A204.1 (cell line): Measurements from ENCODE around the gene ZNF229.
"Not testable (repeated sequence)": the region's sequence is repeated elsewhere in the genome, so short reads cannot be mapped to it uniquely, and the experiment has no call there.

Source experiments
- FAIRE-seq: peaks from 2 replicates; lab custom pipeline; 2012; peaks lifted over from hg19 to GRCh38; lab: Jason Lieb, UNC

ZNF229 gene

DNA sequence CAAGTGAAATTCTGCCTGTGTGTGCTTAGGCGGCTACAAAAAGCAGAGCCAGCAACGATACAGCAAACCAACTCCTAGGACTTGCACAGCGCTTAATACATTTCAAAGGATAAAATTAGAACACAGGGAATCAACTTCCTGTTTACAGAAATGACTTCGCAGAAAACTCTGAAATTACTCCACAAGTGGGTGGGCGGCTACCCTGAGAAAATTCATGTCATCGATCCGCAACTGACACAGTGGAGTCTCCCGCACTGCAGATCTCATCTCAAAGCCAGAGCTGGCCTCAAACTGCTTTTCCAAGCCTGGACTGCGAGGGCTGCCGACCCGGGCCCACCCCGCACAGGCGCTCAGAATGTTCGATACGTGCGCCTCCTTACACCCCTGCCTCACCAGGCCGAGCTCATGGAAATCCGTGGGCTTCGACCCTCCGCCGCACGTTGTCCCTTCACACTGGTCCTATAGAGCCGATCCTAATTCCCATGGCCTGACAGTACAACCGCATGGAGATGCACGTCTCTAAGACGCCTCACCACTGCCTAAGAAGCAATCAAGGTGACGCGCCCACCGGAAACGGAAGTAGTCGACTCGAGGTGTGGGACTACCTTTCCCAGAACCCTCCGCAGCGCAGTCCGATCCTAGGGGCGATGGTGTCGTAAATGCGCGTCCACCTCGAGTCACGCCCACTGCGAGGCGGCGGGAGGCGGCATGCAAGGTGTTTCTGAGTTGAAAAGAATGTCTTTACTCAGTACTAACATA, at the start of gene ZNF229:
TSS of gene ZNF229 (minus strand) at position 557 of the 759 bp plus-strand sequence. CDS start 5,625 bp downstream, outside the sequence.
- peak; percentile 92 for FAIRE-seq

DNA sequence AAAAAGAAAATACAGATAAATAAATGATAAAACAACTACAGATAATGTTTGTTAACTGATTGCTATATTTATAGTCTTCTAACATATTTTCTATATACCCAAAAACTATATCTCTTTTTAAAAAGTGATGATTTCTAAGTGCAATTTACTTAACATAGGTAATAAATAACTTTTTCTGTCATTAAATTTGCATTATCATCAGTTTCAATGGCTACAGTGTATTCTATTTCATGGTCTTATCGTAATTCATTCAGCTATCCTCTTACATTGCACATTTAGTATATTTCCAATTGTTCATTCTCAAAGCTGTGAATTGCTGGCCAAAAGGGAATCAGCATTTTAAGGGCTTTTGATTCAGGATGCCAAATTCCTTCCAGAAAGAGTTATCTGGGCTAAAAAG, 48.4 kb upstream of the ZNF229 start:
- no peak for FAIRE-seq

- no peak for FAIRE-seq
These were observed 28.5 kb upstream of the ZNF229 start for GRCh38 chr19:44476559-44477408.

DNA sequence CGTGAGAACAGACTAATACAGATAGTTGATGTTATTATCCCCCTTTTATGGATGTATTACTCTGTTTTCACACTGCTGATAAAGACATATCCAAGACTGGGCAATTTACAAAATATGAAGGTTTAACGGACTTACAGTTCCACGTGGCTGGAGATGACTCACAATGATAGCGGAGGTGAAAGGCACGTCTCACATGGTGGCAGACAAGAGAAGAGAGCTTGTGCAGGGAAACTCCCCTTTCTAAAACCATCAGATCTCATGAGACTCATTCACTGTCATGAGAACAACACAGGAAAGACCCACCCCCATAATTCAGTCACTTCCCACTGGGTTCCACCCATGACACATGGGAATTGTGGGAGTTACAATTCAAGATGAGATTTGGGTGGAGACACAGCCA, 20.5 kb upstream of the ZNF229 start:
- not testable (repeated sequence) for FAIRE-seq

- not testable (repeated sequence) for FAIRE-seq
These were observed 14.5 kb upstream of the ZNF229 start for GRCh38 chr19:44462600-44463286.

GRCh38 chr19:44456016-44456415, 7.7 kb upstream of the ZNF229 start:
- not testable (repeated sequence) for FAIRE-seq

DNA sequence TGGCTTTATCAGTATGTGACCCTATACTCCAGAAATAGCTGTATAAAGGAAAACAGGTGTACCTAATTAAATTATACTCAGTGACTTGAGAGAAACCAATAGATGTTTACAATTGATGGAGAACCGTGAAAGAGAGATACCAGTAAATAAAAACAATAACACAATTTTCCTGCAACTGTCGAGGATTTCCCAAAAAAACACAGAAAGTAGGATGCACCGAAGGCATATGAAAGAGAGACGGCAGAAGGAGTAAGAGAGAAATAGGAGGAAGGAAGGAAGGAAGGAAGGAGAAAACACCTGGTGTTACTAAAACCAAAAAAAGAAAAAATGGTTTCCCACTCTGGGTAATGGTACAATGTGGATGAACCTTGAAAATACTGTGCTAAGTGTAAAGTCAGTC, 6.8 kb upstream of the ZNF229 start:
- FAIRE-seq, result no peak

- FAIRE-seq, result no peak
These were observed 4.1 kb upstream of the ZNF229 start for GRCh38 chr19:44452367-44452766.

DNA sequence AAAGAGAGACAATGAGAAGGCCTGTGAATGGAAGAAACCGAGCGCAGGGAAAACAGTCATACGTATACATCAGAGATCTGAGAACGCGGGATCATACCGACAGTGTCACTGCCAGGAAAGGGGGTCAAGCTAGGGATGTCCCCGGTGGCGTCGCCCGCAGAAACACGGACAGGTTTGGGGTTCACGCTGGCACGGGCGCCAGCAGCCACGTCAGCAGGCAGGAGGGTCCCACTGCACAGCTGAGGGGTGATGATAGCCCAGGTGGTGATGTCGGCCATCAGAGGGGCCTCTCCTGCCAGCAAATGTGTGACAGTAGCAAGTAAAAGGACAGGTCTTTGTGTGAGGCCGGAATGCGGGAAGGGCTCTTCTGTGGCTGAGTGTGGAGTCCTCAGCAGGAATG, 3.4 kb upstream of the ZNF229 start:
- FAIRE-seq, result no peak

GRCh38 chr19:44438441-44438840, 9.8 kb downstream of the ZNF229 start:
- FAIRE-seq, result no peak

GRCh38 chr19:44435441-44435840, 12.8 kb downstream of the ZNF229 start:
- no peak for FAIRE-seq

DNA sequence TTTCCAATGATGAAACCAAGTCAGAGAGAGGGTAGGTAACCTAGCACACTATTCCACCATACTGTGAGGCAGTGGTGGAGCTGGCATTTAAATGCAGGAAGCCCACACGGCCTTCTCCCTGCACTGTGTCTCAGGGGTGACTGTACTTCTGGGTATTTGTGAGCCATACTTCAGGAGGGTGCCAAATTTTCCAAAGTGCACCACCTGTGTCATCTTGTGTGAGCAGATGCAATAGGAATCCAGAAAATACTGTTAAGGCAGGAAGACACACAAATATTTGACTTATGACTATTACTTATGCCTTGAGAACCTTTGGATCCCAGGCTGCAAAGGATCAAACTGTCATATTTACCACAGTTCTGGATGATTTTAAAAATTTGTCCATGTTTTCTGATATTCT, 17.3 kb downstream of the ZNF229 start:
- FAIRE-seq, result no peak

GRCh38 chr19:44415553-44415952, 32.7 kb downstream of the ZNF229 start:
- not testable (repeated sequence) for FAIRE-seq

- FAIRE-seq, result peak; percentile 99
These were observed 46.8 kb downstream of the ZNF229 start, which contains the start of gene ZNF285 for GRCh38 chr19:44401139-44402115. Gene ZNF285 (minus strand): TSS chr19:44401608. CDS start chr19:44397213, 4,395 bp downstream.

DNA sequence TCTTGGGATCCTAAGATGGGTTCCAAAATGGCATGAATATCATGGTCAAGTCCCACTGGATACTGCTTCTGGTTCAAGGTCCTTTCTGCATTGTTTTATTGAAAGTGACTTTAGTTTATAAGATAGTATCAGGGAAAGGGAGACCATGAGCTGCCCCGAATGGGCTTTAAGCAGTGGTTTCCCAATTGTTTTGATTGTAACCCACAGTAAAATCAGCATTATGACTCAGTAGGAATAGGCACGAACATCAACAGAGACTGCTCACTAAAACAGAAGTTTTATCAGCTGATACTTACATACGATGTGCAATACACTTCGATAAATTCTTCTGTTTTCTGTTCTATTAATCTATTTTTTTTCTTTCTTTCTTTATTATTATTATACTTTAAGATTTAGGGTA, 59.0 kb downstream of the ZNF229 start:
- not testable (repeated sequence) for FAIRE-seq
